ENCODE measurements around the gene NFATC2. TPM values are rescaled to one million over a fixed set of nuclear protein-coding genes. Genes with fewer than 3 reads are reported as not detected.

The NFATC2 gene
- total RNA-seq, 1 donor from 2014 or later = 2.0 TPM

- Mint-ChIP-seq H3K27me3 (ENCODE audit: low read depth) (no peaks in the 10 kb centered on the region), H3K4me3 (ENCODE audit: unreplicated experiment) (no peak overlapping the region), H3K27ac (ENCODE audit: unreplicated experiment) (no peak overlapping the region), H3K36me3 (ENCODE audit: low read depth) (peaks cover 2% of the 10 kb centered on the region), H3K4me1 (ENCODE audit: low read depth) (peaks cover 58% of the 10 kb centered on the region), H3K9me3 (ENCODE audit: low read depth) (no peaks in the 10 kb centered on the region)
- DNase-seq (ENCODE audit: low spot score) = no peak
- no peak for TF ChIP-seq CTCF (IDR thresholded peaks at IDR 0.05)
Observed at GRCh38 chr20:51510169-51510568, 32.4 kb downstream of the NFATC2 start.

- Mint-ChIP-seq H3K27ac (ENCODE audit: unreplicated experiment) (no peak overlapping the region), H3K9me3 (ENCODE audit: low read depth) (no peaks in the 10 kb centered on the region), H3K4me1 (ENCODE audit: low read depth) (peaks cover 63% of the 10 kb centered on the region), H3K36me3 (ENCODE audit: low read depth) (peaks cover 2% of the 10 kb centered on the region), H3K27me3 (ENCODE audit: low read depth) (no peaks in the 10 kb centered on the region), H3K4me3 (ENCODE audit: unreplicated experiment) (no peak overlapping the region)
- TF ChIP-seq CTCF (IDR thresholded peaks at IDR 0.05) = no peak
- no peak for DNase-seq (ENCODE audit: low spot score)
Observed at GRCh38 chr20:51509208-51509607, 33.3 kb downstream of the NFATC2 start.

GRCh38 chr20:51508780-51509179 lies 33.7 kb downstream of the NFATC2 start:
- no peaks in the 10 kb centered on the region for H3K27me3 Mint-ChIP-seq (ENCODE audit: low read depth)
- DNase-seq (ENCODE audit: low spot score) = no peak
- H3K9me3 Mint-ChIP-seq (ENCODE audit: low read depth) = no peaks in the 10 kb centered on the region
- H3K4me1 Mint-ChIP-seq (ENCODE audit: low read depth) = peaks cover 63% of the 10 kb centered on the region
- H3K27ac Mint-ChIP-seq (ENCODE audit: unreplicated experiment) = no peak overlapping the region
- TF ChIP-seq CTCF (IDR thresholded peaks at IDR 0.05) = no peak
- H3K4me3 Mint-ChIP-seq (ENCODE audit: unreplicated experiment) = no peak overlapping the region
- peaks cover 2% of the 10 kb centered on the region for H3K36me3 Mint-ChIP-seq (ENCODE audit: low read depth)

- no peaks in the 10 kb centered on the region for H3K27me3 Mint-ChIP-seq (ENCODE audit: low read depth)
- DNase-seq (ENCODE audit: low spot score) = no peak
- TF ChIP-seq CTCF (IDR thresholded peaks at IDR 0.05) = no peak
- peaks cover 63% of the 10 kb centered on the region for H3K4me1 Mint-ChIP-seq (ENCODE audit: low read depth)
- peaks cover 2% of the 10 kb centered on the region for H3K36me3 Mint-ChIP-seq (ENCODE audit: low read depth)
- H3K4me3 Mint-ChIP-seq (ENCODE audit: unreplicated experiment) = no peak overlapping the region
- H3K27ac Mint-ChIP-seq (ENCODE audit: unreplicated experiment) = no peak overlapping the region
- H3K9me3 Mint-ChIP-seq (ENCODE audit: low read depth) = no peaks in the 10 kb centered on the region
Observed at GRCh38 chr20:51508158-51508557, 34.4 kb downstream of the NFATC2 start.

- Mint-ChIP-seq H3K9me3 (ENCODE audit: low read depth) (no peaks in the 10 kb centered on the region), H3K36me3 (ENCODE audit: low read depth) (peaks cover 2% of the 10 kb centered on the region), H3K4me3 (ENCODE audit: unreplicated experiment) (no peak overlapping the region), H3K27ac (ENCODE audit: unreplicated experiment) (peak overlapping the region; percentile 39), H3K4me1 (ENCODE audit: low read depth) (peaks cover 59% of the 10 kb centered on the region), H3K27me3 (ENCODE audit: low read depth) (no peaks in the 10 kb centered on the region)
- DNase-seq (ENCODE audit: low spot score) = no peak
- no peak for TF ChIP-seq CTCF (IDR thresholded peaks at IDR 0.05)
Observed at GRCh38 chr20:51507216-51508036, 35.1 kb downstream of the NFATC2 start.

Measured in chondrocyte (in vitro differentiated cells).